AML-193 (cell line): ENCODE results near the gene IL2RG.

Source experiments
- DNase-seq, 2 experiments: peaks; one replicate each; lab custom pipeline; 2025; lab: John Stamatoyannopoulos, UW

The IL2RG gene

GRCh38 chrX:71107762-71108360, 3.5 kb downstream of the IL2RG start:
- peak; percentile 45 to 54 for DNase-seq

- DNase-seq = no peak
Observed at GRCh38 chrX:71107245-71107644, 4.1 kb downstream of the IL2RG start.

- no peak for DNase-seq
Observed at GRCh38 chrX:71106427-71106826, 5.0 kb downstream of the IL2RG start, which contains the start of gene CXorf65. TSS of gene CXorf65 (minus strand) at chrX:71106740. CDS start at chrX:71106556, 184 bp downstream.

- DNase-seq = no peak
Observed at GRCh38 chrX:71105628-71106027, 5.7 kb downstream of the IL2RG start.

- peak in 1 of 2 experiments; percentile 6 for DNase-seq
Observed at GRCh38 chrX:71103110-71103983, 8.0 kb downstream of the IL2RG start.

GRCh38 chrX:71102292-71102691, 9.1 kb downstream of the IL2RG start:
- no peak for DNase-seq

- no peak for DNase-seq
Observed at GRCh38 chrX:71100581-71101505, 10.5 kb downstream of the IL2RG start.

- no peak for DNase-seq
Observed at GRCh38 chrX:71099736-71100135, 11.6 kb downstream of the IL2RG start.

- no peak for DNase-seq
Observed at GRCh38 chrX:71098951-71099506, 12.3 kb downstream of the IL2RG start.

- DNase-seq = peak; percentile 59 to 68
Observed at GRCh38 chrX:71098302-71098701, 13.1 kb downstream of the IL2RG start.

- no peak for DNase-seq
Observed at GRCh38 chrX:71096760-71097032, 14.7 kb downstream of the IL2RG start.

- DNase-seq = peak in 1 of 2 experiments; percentile 36
Observed at GRCh38 chrX:71095981-71096759, 15.2 kb downstream of the IL2RG start.

- DNase-seq = peak; percentile 58 to 66
Observed at GRCh38 chrX:71095555-71095980, 15.8 kb downstream of the IL2RG start, which contains the start of gene FOXO4. TSS of gene FOXO4 (plus strand) at chrX:71095851. CDS start at chrX:71096529, 678 bp downstream.

- no peak for DNase-seq
Observed at GRCh38 chrX:71095033-71095432, 16.3 kb downstream of the IL2RG start.

GRCh38 chrX:71091263-71091662, 20.1 kb downstream of the IL2RG start:
- DNase-seq = no peak

- DNase-seq = no peak
Observed at GRCh38 chrX:71085900-71086299, 25.5 kb downstream of the IL2RG start.

- DNase-seq = no peak
Observed at GRCh38 chrX:71082822-71083221, 28.6 kb downstream of the IL2RG start.

GRCh38 chrX:71082124-71082647, 29.2 kb downstream of the IL2RG start:
- no peak for DNase-seq

- no peak for DNase-seq
Observed at GRCh38 chrX:71081330-71082123, 29.9 kb downstream of the IL2RG start.

GRCh38 chrX:71070531-71070930, 40.8 kb downstream of the IL2RG start:
- DNase-seq = no peak
